ENCODE data around the gene COX19. TPM values are rescaled to one million over a fixed set of nuclear protein-coding genes. Genes with fewer than 3 reads are reported as not detected.

The COX19 gene
- total and polyA plus RNA-seq, 2 of the 13 experiments (the other 11 are each of a cell fraction or from before 2014, with no cell fraction given) = 11.5 to 21.7 TPM

- no peak for TF ChIP-seq ZNF646 (CRISPR knock-in tag; IDR thresholded peaks at IDR 0.05)
- no peak for TF ChIP-seq ZNF577 (CRISPR knock-in tag; IDR thresholded peaks at IDR 0.05; ENCODE audit: borderline replicate concordance, low read depth)
- TF ChIP-seq ZNF12 (CRISPR knock-in tag; IDR thresholded peaks at IDR 0.05) = no peak
- TF ChIP-seq ZSCAN31 (CRISPR knock-in tag; IDR thresholded peaks at IDR 0.05; ENCODE audit: low read depth) = no peak
- TF ChIP-seq SCMH1 (CRISPR knock-in tag; IDR thresholded peaks at IDR 0.05; ENCODE audit: borderline replicate concordance) = no peak
- TF ChIP-seq ZSCAN30 (CRISPR knock-in tag; IDR thresholded peaks at IDR 0.05) = no peak
- TF ChIP-seq ZC3H4 (CRISPR knock-in tag; IDR thresholded peaks at IDR 0.05; ENCODE audit: borderline replicate concordance) = no peak
- TF ChIP-seq ELK4 (CRISPR knock-in tag; IDR thresholded peaks at IDR 0.05; ENCODE audit: borderline replicate concordance) = no peak
- no peak for TF ChIP-seq TFAP4 (IDR thresholded peaks at IDR 0.05; ENCODE audit: borderline replicate concordance, low read depth)
- no peak for TF ChIP-seq HOMEZ (CRISPR knock-in tag; IDR thresholded peaks at IDR 0.05; ENCODE audit: low read depth)
- no peak for TF ChIP-seq ZNF292 (CRISPR knock-in tag; IDR thresholded peaks at IDR 0.05; ENCODE audit: borderline replicate concordance, low read depth)
Observed at GRCh38 chr7:953547-954327, 21.6 kb downstream of the COX19 start (continued).
